ENCODE data around the gene PREB. TPM values are rescaled to one million over a fixed set of nuclear protein-coding genes. Genes with fewer than 3 reads are reported as not detected.

PREB gene
- total RNA-seq, 1 donor: 45.2 TPM

GRCh38 chr2:27158468-27158867 is 24.0 kb upstream of the PREB start:
- Histone ChIP-seq H3K36me3 (ENCODE audit: insufficient read depth, low read length) (no peaks in the 10 kb centered on the region), H3K4me2 (ENCODE audit: insufficient read depth, low read length) (no peak overlapping the region), H3K4me1 (ENCODE audit: insufficient read depth, low read length) (no peaks in the 10 kb centered on the region), H3K4me3 (ENCODE audit: insufficient read depth, low read length) (no peak overlapping the region), H2AFZ (ENCODE audit: low read length) (no peak overlapping the region), H3K27ac (ENCODE audit: low read depth, low read length) (no peak overlapping the region), H3K9me3 (ENCODE audit: low read depth, low read length) (no peaks in the 10 kb centered on the region), H3K27me3 (ENCODE audit: insufficient read depth, low read length) (no peaks in the 10 kb centered on the region), H3K79me2 (ENCODE audit: insufficient read depth, low read length) (no peaks in the 10 kb centered on the region), H4K20me1 (ENCODE audit: insufficient read depth, low read length) (no peaks in the 10 kb centered on the region)
- TF ChIP-seq, protein P1, sequence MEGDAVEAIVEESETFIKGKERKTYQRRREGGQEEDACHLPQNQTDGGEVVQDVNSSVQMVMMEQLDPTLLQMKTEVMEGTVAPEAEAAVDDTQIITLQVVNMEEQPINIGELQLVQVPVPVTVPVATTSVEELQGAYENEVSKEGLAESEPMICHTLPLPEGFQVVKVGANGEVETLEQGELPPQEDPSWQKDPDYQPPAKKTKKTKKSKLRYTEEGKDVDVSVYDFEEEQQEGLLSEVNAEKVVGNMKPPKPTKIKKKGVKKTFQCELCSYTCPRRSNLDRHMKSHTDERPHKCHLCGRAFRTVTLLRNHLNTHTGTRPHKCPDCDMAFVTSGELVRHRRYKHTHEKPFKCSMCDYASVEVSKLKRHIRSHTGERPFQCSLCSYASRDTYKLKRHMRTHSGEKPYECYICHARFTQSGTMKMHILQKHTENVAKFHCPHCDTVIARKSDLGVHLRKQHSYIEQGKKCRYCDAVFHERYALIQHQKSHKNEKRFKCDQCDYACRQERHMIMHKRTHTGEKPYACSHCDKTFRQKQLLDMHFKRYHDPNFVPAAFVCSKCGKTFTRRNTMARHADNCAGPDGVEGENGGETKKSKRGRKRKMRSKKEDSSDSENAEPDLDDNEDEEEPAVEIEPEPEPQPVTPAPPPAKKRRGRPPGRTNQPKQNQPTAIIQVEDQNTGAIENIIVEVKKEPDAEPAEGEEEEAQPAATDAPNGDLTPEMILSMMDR (IDR thresholded peaks at IDR 0.05; ENCODE audit: extremely low read depth, low read depth, low read length): no peak
- no peak for DNase-seq (ENCODE audit: insufficient read length, low spot score, missing footprints)

DNA sequence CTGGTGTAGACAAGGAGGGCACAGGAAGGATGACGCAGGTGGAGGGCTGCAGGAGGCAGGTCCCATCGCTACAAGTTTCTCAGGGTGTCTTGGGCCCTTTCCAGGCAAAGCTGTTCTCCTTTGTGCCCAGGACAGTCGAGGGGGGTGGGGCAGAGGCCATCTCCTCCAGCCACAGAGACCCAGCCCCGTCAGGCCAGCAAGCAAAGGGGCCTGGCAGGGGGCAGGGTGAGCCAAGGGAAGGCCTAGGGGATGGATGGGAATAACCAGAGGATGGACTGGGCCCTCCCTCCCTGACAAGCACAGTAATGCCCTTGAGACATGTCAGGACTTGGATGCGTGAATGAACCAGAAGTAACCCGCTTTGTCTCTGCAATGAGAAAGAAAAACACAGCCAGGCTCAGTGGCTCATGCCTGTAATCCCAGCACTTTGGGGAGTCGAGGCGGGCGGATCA is 20.7 kb upstream of the PREB start:
- Histone ChIP-seq H3K4me1 (ENCODE audit: insufficient read depth, low read length) (no peaks in the 10 kb centered on the region), H3K4me2 (ENCODE audit: insufficient read depth, low read length) (no peak overlapping the region), H3K27me3 (ENCODE audit: insufficient read depth, low read length) (no peaks in the 10 kb centered on the region), H4K20me1 (ENCODE audit: insufficient read depth, low read length) (no peaks in the 10 kb centered on the region), H3K79me2 (ENCODE audit: insufficient read depth, low read length) (no peaks in the 10 kb centered on the region), H2AFZ (ENCODE audit: low read length) (no peak overlapping the region), H3K27ac (ENCODE audit: low read depth, low read length) (no peak overlapping the region), H3K4me3 (ENCODE audit: insufficient read depth, low read length) (no peak overlapping the region), H3K36me3 (ENCODE audit: insufficient read depth, low read length) (no peaks in the 10 kb centered on the region), H3K9me3 (ENCODE audit: low read depth, low read length) (no peaks in the 10 kb centered on the region)
- no peak for DNase-seq (ENCODE audit: insufficient read length, low spot score, missing footprints)
- TF ChIP-seq, protein P1 (IDR thresholded peaks at IDR 0.05; ENCODE audit: extremely low read depth, low read depth, low read length): no peak

- no peaks in the 10 kb centered on the region for H3K27me3 ChIP-seq (ENCODE audit: insufficient read depth, low read length)
- TF ChIP-seq, protein P1 (IDR thresholded peaks at IDR 0.05; ENCODE audit: extremely low read depth, low read depth, low read length): no peak
- no peaks in the 10 kb centered on the region for H3K36me3 ChIP-seq (ENCODE audit: insufficient read depth, low read length)
- H3K79me2 ChIP-seq (ENCODE audit: insufficient read depth, low read length): no peaks in the 10 kb centered on the region
- H3K4me1 ChIP-seq (ENCODE audit: insufficient read depth, low read length): no peaks in the 10 kb centered on the region
- no peak overlapping the region for H3K4me2 ChIP-seq (ENCODE audit: insufficient read depth, low read length)
- H3K4me3 ChIP-seq (ENCODE audit: insufficient read depth, low read length): no peak overlapping the region
- H4K20me1 ChIP-seq (ENCODE audit: insufficient read depth, low read length): no peaks in the 10 kb centered on the region
- no peak overlapping the region for H3K27ac ChIP-seq (ENCODE audit: low read depth, low read length)
- H2AFZ ChIP-seq (ENCODE audit: low read length): no peak overlapping the region
- DNase-seq (ENCODE audit: insufficient read length, low spot score, missing footprints): no peak
- no peaks in the 10 kb centered on the region for H3K9me3 ChIP-seq (ENCODE audit: low read depth, low read length)
Observed at GRCh38 chr2:27154488-27154887, 20.1 kb upstream of the PREB start.

GRCh38 chr2:27152796-27153464 is 18.5 kb upstream of the PREB start:
- Histone ChIP-seq H3K9me3 (ENCODE audit: low read depth, low read length) (no peaks in the 10 kb centered on the region), H3K27ac (ENCODE audit: low read depth, low read length) (no peak overlapping the region), H3K4me2 (ENCODE audit: insufficient read depth, low read length) (no peak overlapping the region), H3K79me2 (ENCODE audit: insufficient read depth, low read length) (no peaks in the 10 kb centered on the region), H3K36me3 (ENCODE audit: insufficient read depth, low read length) (no peaks in the 10 kb centered on the region), H3K4me3 (ENCODE audit: insufficient read depth, low read length) (no peak overlapping the region), H2AFZ (ENCODE audit: low read length) (no peak overlapping the region), H3K27me3 (ENCODE audit: insufficient read depth, low read length) (no peaks in the 10 kb centered on the region), H3K4me1 (ENCODE audit: insufficient read depth, low read length) (no peaks in the 10 kb centered on the region), H4K20me1 (ENCODE audit: insufficient read depth, low read length) (no peaks in the 10 kb centered on the region)
- TF ChIP-seq, protein P1 (IDR thresholded peaks at IDR 0.05; ENCODE audit: extremely low read depth, low read depth, low read length): no peak
- peak; percentile 98 for DNase-seq (ENCODE audit: insufficient read length, low spot score, missing footprints)
